HG03064 (cell line): ENCODE measurements around the gene FNBP1.

ENCODE experiments used
- ATAC-seq: cut with Tn5 transposase; IDR thresholded peaks from one replicate; pipeline ENCODE4 v1.9.1; 2021; ENCODE audit warnings: low read depth; ENCODE audit not compliant: unreplicated experiment

The FNBP1 gene

GRCh38 chr9:130042885-130043653 lies at the start of gene FNBP1:
Gene FNBP1 (minus strand): TSS chr9:130043189. CDS start chr9:130042975, 214 bp downstream.
- no peak for ATAC-seq

- ATAC-seq, result no peak
These were observed 47.9 kb upstream of the FNBP1 start for GRCh38 chr9:130090915-130091314.

- no peak for ATAC-seq
These were observed 46.2 kb upstream of the FNBP1 start for GRCh38 chr9:130089141-130089540.

GRCh38 chr9:130088051-130088450 lies 45.1 kb upstream of the FNBP1 start:
- no peak for ATAC-seq

- no peak for ATAC-seq
These were observed 41.3 kb upstream of the FNBP1 start for GRCh38 chr9:130084337-130084736.

GRCh38 chr9:130078547-130078946 lies 35.6 kb upstream of the FNBP1 start:
- ATAC-seq, result no peak

- ATAC-seq, result no peak
These were observed 30.4 kb upstream of the FNBP1 start for GRCh38 chr9:130073373-130073772.

GRCh38 chr9:130072515-130073235 lies 29.7 kb upstream of the FNBP1 start:
- ATAC-seq, result no peak

- ATAC-seq, result no peak
These were observed 26.1 kb upstream of the FNBP1 start for GRCh38 chr9:130069048-130069447.

GRCh38 chr9:130064621-130065020 lies 21.6 kb upstream of the FNBP1 start:
- no peak for ATAC-seq

GRCh38 chr9:130062750-130063149 lies 19.8 kb upstream of the FNBP1 start:
- ATAC-seq, result no peak

- ATAC-seq, result no peak
These were observed 17.3 kb upstream of the FNBP1 start for GRCh38 chr9:130060296-130060695.

GRCh38 chr9:130058887-130059286 lies 15.9 kb upstream of the FNBP1 start:
- no peak for ATAC-seq

- ATAC-seq, result no peak
These were observed 15.2 kb upstream of the FNBP1 start for GRCh38 chr9:130058154-130058553.

GRCh38 chr9:130054820-130055219 lies 11.8 kb upstream of the FNBP1 start:
- ATAC-seq, result no peak

GRCh38 chr9:130054325-130054786 lies 11.4 kb upstream of the FNBP1 start:
- ATAC-seq, result no peak

GRCh38 chr9:130053504-130054324 lies 10.7 kb upstream of the FNBP1 start, which contains the start of gene GPR107:
Gene GPR107 (plus strand): TSS chr9:130053906. CDS start chr9:130053933, 27 bp downstream.
- peak; percentile 62 for ATAC-seq

GRCh38 chr9:130053109-130053503 lies 10.1 kb upstream of the FNBP1 start:
- ATAC-seq, result no peak

GRCh38 chr9:130051855-130052254 lies 8.9 kb upstream of the FNBP1 start:
- no peak for ATAC-seq

- no peak for ATAC-seq
These were observed 7.5 kb upstream of the FNBP1 start for GRCh38 chr9:130050462-130050861.
